Esophagus muscularis mucosa (tissue), 4 donors: ENCODE data around the gene BCR. TPM values are rescaled to one million over a fixed set of nuclear protein-coding genes. Genes with fewer than 3 reads are reported as not detected.

ENCODE experiments used
- DNase-seq: peaks from one replicate; pipeline ENCODE4 v3.0.0-alpha.2; 2017; ENCODE audit errors: extremely low spot score
- H3K27ac ChIP-seq, 4 donors: fragments of 200-600 bp; sonication (generic); replicated peaks in 1 of 4; 1 replicate in 3 of 4; 2 replicates in 1 of 4; pipeline ENCODE4 v1.5.1; 2016 to 2019; ENCODE audit warnings: mild to moderate bottlenecking in 1 of 4
- H3K27me3 ChIP-seq, 4 donors: fragments of 200-600 bp; sonication (generic); one replicate each; pipeline versions ENCODE4 v1.5.1 to v1.6.0; 2016 to 2019
- H3K36me3 ChIP-seq, 4 donors: fragments of 200-600 bp; sonication (generic); one replicate each; pipeline ENCODE4 v1.5.1; 2016 to 2019
- H3K4me1 ChIP-seq, 4 donors: fragments of 200-600 bp; sonication (generic); one replicate each; pipeline ENCODE4 v1.5.1; 2016 to 2019
- H3K4me3 ChIP-seq, 4 donors: fragments of 200-600 bp; sonication (generic); 1 replicate in 2 of 4; 2 replicates in 2 of 4; pipeline ENCODE4 v1.5.1; 2016 to 2019; ENCODE audit warnings: mild to moderate bottlenecking in 4 of 4, moderate library complexity in 1 of 4
- H3K9me3 ChIP-seq, 4 donors: fragments of 200-600 bp; sonication (generic); 1 replicate in 3 of 4; 2 replicates in 1 of 4; pipeline ENCODE4 v1.5.1; 2016 to 2019
- EP300 ChIP-seq: sonication (generic); formaldehyde crosslinking; IDR thresholded peaks from one replicate; pipeline ENCODE4 v1.6.1; 2017; ENCODE audit warnings: antibody characterized with exemption
- POLR2A ChIP-seq: fragments of 450-650 bp; IDR thresholded peaks from one replicate; pipeline ENCODE4 v1.6.1; 2017; ENCODE audit warnings: antibody characterized with exemption, moderate library complexity, mild to moderate bottlenecking, low read depth
- POLR2AphosphoS5 ChIP-seq, 2 donors: sonication (generic); formaldehyde crosslinking; IDR thresholded peaks; one replicate each; pipeline ENCODE4 v1.6.1; 2017; ENCODE audit warnings: antibody characterized with exemption in 2 of 2
- WGBS: methylation state at CpG from one replicate; pipeline ENCODE4 v1.1.5; 2018; 5-methylcytosine and 5-hydroxymethylcytosine counted together
- intact Hi-C: fragments of 100-400 bp; cut with DNase I; formaldehyde crosslinking; loops from one replicate; pipeline ENCODE4 v1.15.1; 2023
- total RNA-seq, 4 donors: library from RNA; depleted of rRNA; stranded (reverse); fragments of >200 nt; gene quantifications; one replicate each; pipeline versions ENCODE4 v1.1.0 to v1.2.1, GENCODE V29; 2016
- TF ChIP-seq, protein P1 (sequence below), 3 experiments: fragments of 200-600 bp in 2 of 3; fragments of 450-650 bp in 1 of 3; sonication (generic) in 2 of 3; IDR thresholded peaks; one replicate each; pipeline ENCODE4 v1.5.1; 2017 to 2019; ENCODE audit warnings: antibody characterized with exemption in 3 of 3, mild to moderate bottlenecking in 2 of 3, moderate library complexity in 1 of 3

BCR gene
- total RNA-seq, 4 donors from 2014 or later: 35.7 to 58.5 (median 48.0) TPM

DNA sequence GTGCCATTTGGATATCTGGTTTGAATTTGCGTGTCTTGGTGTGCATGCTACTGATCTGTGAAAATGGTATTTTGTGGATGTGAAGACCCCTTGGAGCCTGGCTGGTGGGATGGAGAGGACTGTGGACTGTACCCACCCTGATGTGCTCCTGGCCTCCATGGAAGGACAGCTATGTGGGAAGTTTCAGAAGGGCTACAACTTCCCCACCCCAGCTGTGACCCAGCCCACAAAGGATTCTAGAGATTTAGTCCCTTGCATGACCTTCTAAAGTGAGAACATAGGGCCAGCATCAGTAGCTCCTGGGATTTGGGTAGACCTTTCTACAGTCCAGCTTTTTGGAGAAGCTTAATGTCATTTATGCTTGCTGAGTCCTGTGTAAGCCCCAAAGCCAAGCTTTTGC lies 173.4 kb downstream of the BCR start:
- Histone ChIP-seq H3K4me1 (no peaks in the 10 kb centered on the region), H3K9me3 (no peaks in the 10 kb centered on the region), H3K4me3 (no peak overlapping the region), H3K36me3 (no peaks in the 10 kb centered on the region), H3K27me3 (peaks cover 0 to 22% (median 0%) of the 10 kb centered on the region in 4 donors), H3K27ac (no peak overlapping the region)
- intact Hi-C loops: no loop called here
- 87% methylated on average over 1 of the region's 1 CpG for WGBS
- TF ChIP-seq POLR2A (no peak), POLR2AphosphoS5 (IDR thresholded peaks at IDR 0.05) (no peak), EP300 (no peak)
- TF ChIP-seq, protein P1, sequence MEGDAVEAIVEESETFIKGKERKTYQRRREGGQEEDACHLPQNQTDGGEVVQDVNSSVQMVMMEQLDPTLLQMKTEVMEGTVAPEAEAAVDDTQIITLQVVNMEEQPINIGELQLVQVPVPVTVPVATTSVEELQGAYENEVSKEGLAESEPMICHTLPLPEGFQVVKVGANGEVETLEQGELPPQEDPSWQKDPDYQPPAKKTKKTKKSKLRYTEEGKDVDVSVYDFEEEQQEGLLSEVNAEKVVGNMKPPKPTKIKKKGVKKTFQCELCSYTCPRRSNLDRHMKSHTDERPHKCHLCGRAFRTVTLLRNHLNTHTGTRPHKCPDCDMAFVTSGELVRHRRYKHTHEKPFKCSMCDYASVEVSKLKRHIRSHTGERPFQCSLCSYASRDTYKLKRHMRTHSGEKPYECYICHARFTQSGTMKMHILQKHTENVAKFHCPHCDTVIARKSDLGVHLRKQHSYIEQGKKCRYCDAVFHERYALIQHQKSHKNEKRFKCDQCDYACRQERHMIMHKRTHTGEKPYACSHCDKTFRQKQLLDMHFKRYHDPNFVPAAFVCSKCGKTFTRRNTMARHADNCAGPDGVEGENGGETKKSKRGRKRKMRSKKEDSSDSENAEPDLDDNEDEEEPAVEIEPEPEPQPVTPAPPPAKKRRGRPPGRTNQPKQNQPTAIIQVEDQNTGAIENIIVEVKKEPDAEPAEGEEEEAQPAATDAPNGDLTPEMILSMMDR (IDR thresholded peaks at IDR 0.05): no peak
- DNase-seq: peak; percentile 87

GRCh38 chr22:23356094-23356493 lies 175.8 kb downstream of the BCR start:
- intact Hi-C loops: no loop called here
- TF ChIP-seq EP300 (no peak), POLR2A (no peak), POLR2AphosphoS5 (IDR thresholded peaks at IDR 0.05) (no peak)
- WGBS: 96% methylated on average over 4 of the region's 4 CpGs

GRCh38 chr22:23357053-23357452 lies 176.7 kb downstream of the BCR start:
- Histone ChIP-seq H3K27ac (no peak overlapping the region), H3K9me3 (no peaks in the 10 kb centered on the region), H3K27me3 (peaks cover 0 to 9% (median 0%) of the 10 kb centered on the region in 4 donors), H3K36me3 (no peaks in the 10 kb centered on the region), H3K4me3 (no peak overlapping the region), H3K4me1 (no peaks in the 10 kb centered on the region)
- TF ChIP-seq POLR2A (no peak), POLR2AphosphoS5 (IDR thresholded peaks at IDR 0.05) (no peak), EP300 (no peak)
- TF ChIP-seq, protein P1 (IDR thresholded peaks at IDR 0.05): no peak
- peak; percentile 78 for DNase-seq
- intact Hi-C loops: no loop called here
- WGBS: 78% methylated on average over 14 of the region's 14 CpGs

More at GRCh38 chr22:23356094-23356493, 175.8 kb downstream of the BCR start:
- Histone ChIP-seq H3K27ac (no peak overlapping the region), H3K36me3 (no peaks in the 10 kb centered on the region), H3K9me3 (no peaks in the 10 kb centered on the region), H3K4me1 (no peaks in the 10 kb centered on the region), H3K27me3 (peaks cover 0 to 15% (median 0%) of the 10 kb centered on the region in 4 donors), H3K4me3 (no peak overlapping the region)
- DNase-seq: no peak

GRCh38 chr22:23359583-23360123 lies 179.3 kb downstream of the BCR start:
- Histone ChIP-seq H3K36me3 (no peaks in the 10 kb centered on the region), H3K9me3 (no peaks in the 10 kb centered on the region), H3K4me3 (no peak overlapping the region), H3K27ac (no peak overlapping the region), H3K27me3 (no peaks in the 10 kb centered on the region), H3K4me1 (peaks cover 0 to 12% (median 9%) of the 10 kb centered on the region in 4 donors)
- no peak for TF ChIP-seq POLR2AphosphoS5 (IDR thresholded peaks at IDR 0.05)
- no peak for TF ChIP-seq EP300
- TF ChIP-seq, protein P1 (IDR thresholded peaks at IDR 0.05): no peak
- no peak for TF ChIP-seq POLR2A
- 76% methylated on average over 5 of the region's 5 CpGs for WGBS
- no peak for DNase-seq
- intact Hi-C loops: no loop called here

GRCh38 chr22:23361676-23362075 lies 181.4 kb downstream of the BCR start:
- Histone ChIP-seq H3K4me1 (peaks cover 0 to 12% (median 9%) of the 10 kb centered on the region in 4 donors), H3K36me3 (no peaks in the 10 kb centered on the region), H3K27ac (no peak overlapping the region), H3K27me3 (no peaks in the 10 kb centered on the region), H3K4me3 (no peak overlapping the region), H3K9me3 (no peaks in the 10 kb centered on the region)
- peak; percentile 89 for DNase-seq
- intact Hi-C loops: no loop called here
- TF ChIP-seq POLR2AphosphoS5 (IDR thresholded peaks at IDR 0.05): no peak
- TF ChIP-seq, protein P1 (IDR thresholded peaks at IDR 0.05): no peak
- no peak for TF ChIP-seq POLR2A
- TF ChIP-seq EP300: no peak
